HepG2 (cell line): Measurements from ENCODE around the gene ERVH48-1. TPM values are rescaled to one million over a fixed set of nuclear protein-coding genes. Genes with fewer than 3 reads are reported as not detected.

Experiments
- ATAC-seq: fragments of 200-7000 bp; cut with Tn5 transposase; 3 replicates; pipeline ENCODE4 v1.9.1; 2020; ENCODE audit warnings: mild to moderate bottlenecking, moderate library complexity
- BruUV-seq: library from RNA; stranded (reverse); fragments of 400-500 nt; replicated peaks from 2 replicates; lab custom pipeline; 2021; lab: Mats Ljungman, UMichigan
- CTCF ChIA-PET: fragments of 300-600 bp; formaldehyde crosslinking; extraction: SDS; loops from one replicate; lab custom pipeline; 2021; ENCODE audit warnings: low total read pairs, inconsistent platforms, low intra/inter-chr PET ratio; lab: Yijun Ruan, JAX
- POLR2A ChIA-PET: fragments of 350-600 bp; sonication (Branson Sonifier 250); formaldehyde crosslinking; loops from one replicate; lab custom pipeline; 2020; ENCODE audit warnings: antibody characterized with exemption, inconsistent platforms; lab: Yijun Ruan, JAX
- DNase-seq: peaks from one replicate; pipeline ENCODE4 v3.0.0-alpha.2; 2015; ENCODE audit warnings: low spot score
- FAIRE-seq: peaks from 3 replicates; lab custom pipeline; 2011; peaks lifted over from hg19 to GRCh38; lab: Jason Lieb, UNC
- H2AFZ ChIP-seq: one replicate; pipeline ENCODE4 v1.6.1; 2011; ENCODE audit warnings: low read length, inconsistent platforms
- H3K27ac ChIP-seq: fragments of 300-600 bp; 3 replicates; pipeline ENCODE4 v1.8.0; 2011; ENCODE audit warnings: mixed run types, mild to moderate bottlenecking, mixed read lengths, low read length, inconsistent platforms; ENCODE audit not compliant: insufficient read depth; ENCODE audit errors: extremely low read length
- H3K27me3 ChIP-seq, 2 experiments: fragments of 200-600 bp in 1 of 2; 2 replicates in 1 of 2; 3 replicates in 1 of 2; pipeline versions ENCODE4 v1.6.0 to v1.8.0; 2011; ENCODE audit warnings: low read length in 2 of 2, mild to moderate bottlenecking in 2 of 2, moderate library complexity in 2 of 2, inconsistent platforms in 1 of 2; ENCODE audit not compliant: insufficient read depth in 2 of 2, control insufficient read depth in 1 of 2
- H3K36me3 ChIP-seq, 2 experiments: fragments of 200-600 bp in 1 of 2; replicated peaks in 1 of 2; 2 replicates in 1 of 2; 3 replicates in 1 of 2; pipeline versions ENCODE4 v1.5.1 to v1.8.0; 2011; ENCODE audit warnings: low read length in 2 of 2, inconsistent platforms in 1 of 2; ENCODE audit not compliant: insufficient read depth in 2 of 2, control insufficient read depth in 1 of 2
- H3K4me1 ChIP-seq: 2 replicates; pipeline ENCODE4 v1.5.1; 2012; ENCODE audit warnings: low read length, inconsistent platforms; ENCODE audit not compliant: insufficient read depth
- H3K4me2 ChIP-seq: 2 replicates; pipeline ENCODE4 v1.6.0; 2011; ENCODE audit warnings: low read depth, low read length, inconsistent platforms
- H3K4me3 ChIP-seq, 3 experiments: fragments of 200-600 bp in 1 of 3; sonication (generic), shearing (Covaris generic) in 1 of 3; replicated peaks in 1 of 3; 2 replicates each; pipeline ENCODE4 v1.5.1; 2011 to 2016; ENCODE audit warnings: low read length in 3 of 3, inconsistent platforms in 2 of 3, low read depth in 2 of 3, mild to moderate bottlenecking in 2 of 3, control low read depth in 1 of 3, mixed read lengths in 1 of 3; ENCODE audit not compliant: insufficient read depth in 1 of 3
- H3K79me2 ChIP-seq: one replicate; pipeline ENCODE4 v1.6.1; 2011; ENCODE audit warnings: low read length, inconsistent platforms; ENCODE audit not compliant: insufficient read depth
- H3K9ac ChIP-seq: 2 replicates; pipeline ENCODE4 v1.6.0; 2011; ENCODE audit warnings: mild to moderate bottlenecking, low read depth, low read length, inconsistent platforms; ENCODE audit not compliant: insufficient read depth
- H3K9me3 ChIP-seq: 2 replicates; pipeline ENCODE4 v1.5.1; 2012; ENCODE audit warnings: mild to moderate bottlenecking, low read length
- H4K20me1 ChIP-seq: 2 replicates; pipeline ENCODE4 v1.6.0; 2011; ENCODE audit warnings: inconsistent platforms, mild to moderate bottlenecking, low read length, moderate library complexity; ENCODE audit not compliant: insufficient read depth
- HHEX ChIP-seq: IDR thresholded peaks from 2 replicates; pipeline ENCODE4 v1.6.1; 2016; ENCODE audit warnings: control low read depth
- SMAD3 ChIP-seq: sonication (generic); formaldehyde crosslinking; IDR thresholded peaks from 2 replicates; pipeline ENCODE4 v1.4.0; 2020; ENCODE audit warnings: missing genetic modification reagents
- ZNF335 ChIP-seq: sonication (generic); formaldehyde crosslinking; IDR thresholded peaks from 2 replicates; pipeline ENCODE4 v1.4.0; 2020; ENCODE audit warnings: missing genetic modification reagents
- ZNF749 ChIP-seq: sonication (generic); formaldehyde crosslinking; IDR thresholded peaks from 2 replicates; pipeline ENCODE4 v1.8.0; 2022; ENCODE audit warnings: mild to moderate bottlenecking, missing genetic modification reagents, moderate library complexity, borderline replicate concordance
- WGBS: methylation state at CpG from one replicate; pipeline ENCODE4 v1.1.6; 2017; ENCODE audit warnings: low lambda C conversion rate; 5-methylcytosine and 5-hydroxymethylcytosine counted together
- in situ Hi-C: cut with HindIII; loops from 2 replicates; pipeline ENCODE4 v1.10.0; 2017; ENCODE audit warnings: low pct_unique_long_range_greater_than_20kb; ENCODE audit not compliant: extremely low pct_ligation_motif_present
- intact Hi-C: fragments of 100-400 bp; cut with micrococcal nuclease; formaldehyde crosslinking; loops from one replicate; pipeline ENCODE4 v1.10.0; 2022; ENCODE audit not compliant: unreplicated experiment
- polyA plus RNA-seq, 8 experiments: library from polyadenylated mRNA; depleted of rRNA in 3 of 8; stranded (reverse) in 7 of 8; unstranded in 1 of 8; fragments of >200 nt; fragmentation: Illumina TruSeq in 4 of 8; extraction: Trizol in 4 of 8; gene quantifications; 2 replicates each; pipeline versions ENCODE4 v1.2.1 to v1.2.3, GENCODE V29; 2011 to 2016; ENCODE audit warnings: low read depth in 4 of 8, missing spikeins in 1 of 8, mixed read lengths in 1 of 8; ENCODE audit not compliant: insufficient read depth in 1 of 8
- total RNA-seq, 5 experiments: library from RNA; depleted of rRNA; stranded (reverse); fragments of >200 nt; fragmentation: Illumina TruSeq; extraction: Trizol; gene quantifications; 2 replicates each; pipeline ENCODE4 v1.2.3, GENCODE V29; 2016; ENCODE audit warnings: low read depth in 1 of 5
- TF ChIP-seq, protein P1 (sequence below): sonication (generic); formaldehyde crosslinking; IDR thresholded peaks from 2 replicates; pipeline ENCODE4 v1.8.0; 2022; ENCODE audit warnings: mild to moderate bottlenecking, missing genetic modification reagents, moderate library complexity
- TF ChIP-seq, protein P2 (sequence below): sonication (generic); formaldehyde crosslinking; conservative IDR thresholded peaks from 2 replicates; pipeline ENCODE4 v1.8.0; 2022; ENCODE audit warnings: mild to moderate bottlenecking, moderate library complexity, missing genetic modification reagents
- TF ChIP-seq, protein P3 (sequence below): sonication (generic); formaldehyde crosslinking; conservative IDR thresholded peaks from 2 replicates; pipeline ENCODE4 v1.4.0; 2020; ENCODE audit warnings: missing genetic modification reagents
- TF ChIP-seq, protein P4 (sequence below), 2 experiments: fragments of 450-650 bp in 1 of 2; sonication (generic) in 1 of 2; formaldehyde crosslinking in 1 of 2; IDR thresholded peaks; 2 replicates each; pipeline versions ENCODE4 v1.6.1 to v1.8.0; 2016 to 2022; ENCODE audit warnings: antibody characterized with exemption in 1 of 2, mild to moderate bottlenecking in 1 of 2, missing genetic modification reagents in 1 of 2
- TF ChIP-seq, protein P5 (sequence below): sonication (generic); formaldehyde crosslinking; IDR thresholded peaks from 2 replicates; pipeline ENCODE4 v1.4.0; 2020; ENCODE audit warnings: missing genetic modification reagents

The ERVH48-1 gene
- total and polyA plus RNA-seq, 2 of the 13 experiments (the other 11 are each of a cell fraction or from before 2014, with no cell fraction given): 1.8 TPM; not detected in 1

DNA sequence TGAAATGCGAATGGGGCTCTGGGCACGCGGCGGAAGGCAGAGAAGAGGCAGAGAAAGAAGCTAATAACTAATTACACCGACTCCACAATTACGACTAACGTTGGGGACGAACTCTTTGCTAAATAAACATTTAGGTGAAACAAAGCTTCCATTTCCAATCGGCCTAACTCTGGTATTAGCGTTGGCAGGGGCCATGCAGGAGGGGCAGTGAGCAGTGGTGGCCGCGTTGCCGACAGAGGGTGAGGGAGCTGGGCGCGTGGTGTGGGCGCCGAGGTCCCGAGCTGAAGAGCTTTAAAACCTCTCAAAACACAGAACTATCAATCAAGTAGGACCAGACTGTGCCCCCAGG lies 32.9 kb downstream of the ERVH48-1 start (continued):
- TF ChIP-seq, protein P1, sequence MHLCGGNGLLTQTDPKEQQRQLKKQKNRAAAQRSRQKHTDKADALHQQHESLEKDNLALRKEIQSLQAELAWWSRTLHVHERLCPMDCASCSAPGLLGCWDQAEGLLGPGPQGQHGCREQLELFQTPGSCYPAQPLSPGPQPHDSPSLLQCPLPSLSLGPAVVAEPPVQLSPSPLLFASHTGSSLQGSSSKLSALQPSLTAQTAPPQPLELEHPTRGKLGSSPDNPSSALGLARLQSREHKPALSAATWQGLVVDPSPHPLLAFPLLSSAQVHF (CRISPR knock-in tag): peak; percentile 46; the same call in 1 of the 2 replicates
- TF ChIP-seq, protein P2, sequence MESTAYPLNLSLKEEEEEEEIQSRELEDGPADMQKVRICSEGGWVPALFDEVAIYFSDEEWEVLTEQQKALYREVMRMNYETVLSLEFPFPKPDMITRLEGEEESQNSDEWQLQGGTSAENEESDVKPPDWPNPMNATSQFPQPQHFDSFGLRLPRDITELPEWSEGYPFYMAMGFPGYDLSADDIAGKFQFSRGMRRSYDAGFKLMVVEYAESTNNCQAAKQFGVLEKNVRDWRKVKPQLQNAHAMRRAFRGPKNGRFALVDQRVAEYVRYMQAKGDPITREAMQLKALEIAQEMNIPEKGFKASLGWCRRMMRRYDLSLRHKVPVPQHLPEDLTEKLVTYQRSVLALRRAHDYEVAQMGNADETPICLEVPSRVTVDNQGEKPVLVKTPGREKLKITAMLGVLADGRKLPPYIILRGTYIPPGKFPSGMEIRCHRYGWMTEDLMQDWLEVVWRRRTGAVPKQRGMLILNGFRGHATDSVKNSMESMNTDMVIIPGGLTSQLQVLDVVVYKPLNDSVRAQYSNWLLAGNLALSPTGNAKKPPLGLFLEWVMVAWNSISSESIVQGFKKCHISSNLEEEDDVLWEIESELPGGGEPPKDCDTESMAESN (CRISPR knock-in tag): 0 out of 2 replicates have a peak, but pooled peaks have one; percentile 65
- TF ChIP-seq, all 625 proteins: peak for 31

DNA sequence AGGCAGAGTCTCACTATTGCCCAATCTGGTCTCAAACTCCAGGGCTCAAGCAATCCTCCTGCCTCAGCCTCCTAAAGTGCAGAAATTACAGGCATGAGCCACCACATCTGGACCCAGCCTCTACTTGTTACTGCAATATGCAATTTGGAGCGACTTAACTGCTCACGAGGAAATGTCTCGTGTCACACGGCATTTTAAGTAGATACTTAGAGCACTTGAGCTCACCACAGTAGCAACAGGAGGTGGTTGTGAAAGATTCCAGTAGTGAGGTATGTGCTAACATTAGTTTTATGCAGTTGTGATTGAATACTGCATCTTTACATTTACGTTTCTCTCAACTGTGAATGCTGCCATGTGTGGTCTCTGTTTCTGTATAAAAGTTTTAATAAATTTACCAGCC lies 38.1 kb downstream of the ERVH48-1 start:
- 97% methylated on average over 5 of the region's 5 CpGs for WGBS
- no peaks in the 10 kb centered on the region for H4K20me1 ChIP-seq
- intact Hi-C loops (no loop called here), in situ Hi-C loops (no loop called here)
- no peaks in the 10 kb centered on the region for H3K36me3 ChIP-seq
- no peak overlapping the region for H2AFZ ChIP-seq
- H3K4me1 ChIP-seq: peaks cover 15% of the 10 kb centered on the region
- no peak overlapping the region for H3K4me3 ChIP-seq
- no peak overlapping the region for H3K4me2 ChIP-seq
- no peaks in the 10 kb centered on the region for H3K9me3 ChIP-seq
- no peak for DNase-seq
- H3K79me2 ChIP-seq: no peaks in the 10 kb centered on the region
- no peak for ATAC-seq
- no peak overlapping the region for H3K27ac ChIP-seq
- CTCF ChIA-PET: no interaction called here
- FAIRE-seq: no peak
- POLR2A ChIA-PET: interaction anchor here (2.1 kb wide), 1 partner anchor 9 kb away, joined by 6 read pairs; no protein-coding TSS in a partner anchor
- no peaks in the 10 kb centered on the region for H3K27me3 ChIP-seq
- H3K9ac ChIP-seq: no peak overlapping the region
- no TSS peak for BruUV-seq
- no peak for TF ChIP-seq ZNF335 (CRISPR knock-in tag)
- TF ChIP-seq, protein P3, sequence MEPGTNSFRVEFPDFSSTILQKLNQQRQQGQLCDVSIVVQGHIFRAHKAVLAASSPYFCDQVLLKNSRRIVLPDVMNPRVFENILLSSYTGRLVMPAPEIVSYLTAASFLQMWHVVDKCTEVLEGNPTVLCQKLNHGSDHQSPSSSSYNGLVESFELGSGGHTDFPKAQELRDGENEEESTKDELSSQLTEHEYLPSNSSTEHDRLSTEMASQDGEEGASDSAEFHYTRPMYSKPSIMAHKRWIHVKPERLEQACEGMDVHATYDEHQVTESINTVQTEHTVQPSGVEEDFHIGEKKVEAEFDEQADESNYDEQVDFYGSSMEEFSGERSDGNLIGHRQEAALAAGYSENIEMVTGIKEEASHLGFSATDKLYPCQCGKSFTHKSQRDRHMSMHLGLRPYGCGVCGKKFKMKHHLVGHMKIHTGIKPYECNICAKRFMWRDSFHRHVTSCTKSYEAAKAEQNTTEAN (CRISPR knock-in tag): no peak
- no peak for TF ChIP-seq ZNF749 (CRISPR knock-in tag)
- no peak for TF ChIP-seq SMAD3 (CRISPR knock-in tag)
- no peak for TF ChIP-seq HHEX
- TF ChIP-seq, protein P4, sequence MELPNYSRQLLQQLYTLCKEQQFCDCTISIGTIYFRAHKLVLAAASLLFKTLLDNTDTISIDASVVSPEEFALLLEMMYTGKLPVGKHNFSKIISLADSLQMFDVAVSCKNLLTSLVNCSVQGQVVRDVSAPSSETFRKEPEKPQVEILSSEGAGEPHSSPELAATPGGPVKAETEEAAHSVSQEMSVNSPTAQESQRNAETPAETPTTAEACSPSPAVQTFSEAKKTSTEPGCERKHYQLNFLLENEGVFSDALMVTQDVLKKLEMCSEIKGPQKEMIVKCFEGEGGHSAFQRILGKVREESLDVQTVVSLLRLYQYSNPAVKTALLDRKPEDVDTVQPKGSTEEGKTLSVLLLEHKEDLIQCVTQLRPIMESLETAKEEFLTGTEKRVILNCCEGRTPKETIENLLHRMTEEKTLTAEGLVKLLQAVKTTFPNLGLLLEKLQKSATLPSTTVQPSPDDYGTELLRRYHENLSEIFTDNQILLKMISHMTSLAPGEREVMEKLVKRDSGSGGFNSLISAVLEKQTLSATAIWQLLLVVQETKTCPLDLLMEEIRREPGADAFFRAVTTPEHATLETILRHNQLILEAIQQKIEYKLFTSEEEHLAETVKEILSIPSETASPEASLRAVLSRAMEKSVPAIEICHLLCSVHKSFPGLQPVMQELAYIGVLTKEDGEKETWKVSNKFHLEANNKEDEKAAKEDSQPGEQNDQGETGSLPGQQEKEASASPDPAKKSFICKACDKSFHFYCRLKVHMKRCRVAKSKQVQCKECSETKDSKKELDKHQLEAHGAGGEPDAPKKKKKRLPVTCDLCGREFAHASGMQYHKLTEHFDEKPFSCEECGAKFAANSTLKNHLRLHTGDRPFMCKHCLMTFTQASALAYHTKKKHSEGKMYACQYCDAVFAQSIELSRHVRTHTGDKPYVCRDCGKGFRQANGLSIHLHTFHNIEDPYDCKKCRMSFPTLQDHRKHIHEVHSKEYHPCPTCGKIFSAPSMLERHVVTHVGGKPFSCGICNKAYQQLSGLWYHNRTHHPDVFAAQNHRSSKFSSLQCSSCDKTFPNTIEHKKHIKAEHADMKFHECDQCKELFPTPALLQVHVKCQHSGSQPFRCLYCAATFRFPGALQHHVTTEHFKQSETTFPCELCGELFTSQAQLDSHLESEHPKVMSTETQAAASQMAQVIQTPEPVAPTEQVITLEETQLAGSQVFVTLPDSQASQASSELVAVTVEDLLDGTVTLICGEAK (IDR thresholded peaks at IDR 0.05): no peak
- TF ChIP-seq, protein P4 (CRISPR knock-in tag; IDR thresholded peaks at IDR 0.05): no peak
- TF ChIP-seq, protein P5, sequence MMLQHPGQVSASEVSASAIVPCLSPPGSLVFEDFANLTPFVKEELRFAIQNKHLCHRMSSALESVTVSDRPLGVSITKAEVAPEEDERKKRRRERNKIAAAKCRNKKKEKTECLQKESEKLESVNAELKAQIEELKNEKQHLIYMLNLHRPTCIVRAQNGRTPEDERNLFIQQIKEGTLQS (CRISPR knock-in tag): no peak
